Amniotic epithelial cell (primary cell): ENCODE results near the gene WDFY2.

Source experiments
- DNase-seq: peaks from one replicate; pipeline ENCODE4 v3.0.0-alpha.2; 2010; ENCODE audit warnings: low read depth

The WDFY2 gene

GRCh38 chr13:51739027-51739764 lies 154.9 kb downstream of the WDFY2 start:
- DNase-seq = no peak

DNA sequence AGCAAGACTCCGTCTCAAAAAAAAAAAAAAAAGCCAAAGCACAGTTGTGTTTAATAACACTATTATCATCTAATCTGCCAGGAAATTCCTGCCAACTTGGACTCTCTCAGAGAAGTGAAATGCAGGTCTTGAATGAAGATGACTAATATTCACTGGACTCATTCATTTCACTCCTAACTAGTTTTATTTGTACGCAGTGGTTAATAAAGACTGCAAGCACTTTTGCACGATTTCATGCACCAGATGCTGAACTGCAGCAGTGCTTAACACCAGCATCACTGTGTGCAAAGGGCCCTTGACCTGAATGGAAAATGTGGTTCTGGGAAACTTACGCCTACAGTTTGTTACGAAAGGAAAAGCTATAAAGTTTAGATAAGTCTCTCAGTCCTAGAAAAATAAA lies 156.4 kb downstream of the WDFY2 start:
- DNase-seq = peak; percentile 67

DNA sequence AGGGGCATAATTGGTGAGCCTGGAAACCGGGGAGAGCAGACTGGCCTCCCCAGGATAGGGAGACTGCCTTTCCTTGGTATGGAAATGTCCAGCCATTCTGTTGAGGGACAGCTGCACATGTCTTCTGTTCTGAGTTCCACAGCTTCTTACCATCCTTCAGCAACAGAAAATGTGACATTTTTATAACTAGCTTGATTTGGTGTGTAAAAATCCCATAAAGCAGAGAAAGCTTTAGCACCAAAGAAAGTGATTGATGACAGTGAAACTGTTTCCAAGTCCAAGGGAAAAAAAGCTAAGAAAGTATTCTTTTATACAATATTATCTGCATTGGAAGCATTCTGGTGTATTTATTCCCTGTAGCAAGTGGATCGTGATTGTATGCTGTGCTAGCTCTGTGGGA lies 157.8 kb downstream of the WDFY2 start:
- DNase-seq = no peak

GRCh38 chr13:51742611-51743010 lies 158.3 kb downstream of the WDFY2 start:
- no peak for DNase-seq

DNA sequence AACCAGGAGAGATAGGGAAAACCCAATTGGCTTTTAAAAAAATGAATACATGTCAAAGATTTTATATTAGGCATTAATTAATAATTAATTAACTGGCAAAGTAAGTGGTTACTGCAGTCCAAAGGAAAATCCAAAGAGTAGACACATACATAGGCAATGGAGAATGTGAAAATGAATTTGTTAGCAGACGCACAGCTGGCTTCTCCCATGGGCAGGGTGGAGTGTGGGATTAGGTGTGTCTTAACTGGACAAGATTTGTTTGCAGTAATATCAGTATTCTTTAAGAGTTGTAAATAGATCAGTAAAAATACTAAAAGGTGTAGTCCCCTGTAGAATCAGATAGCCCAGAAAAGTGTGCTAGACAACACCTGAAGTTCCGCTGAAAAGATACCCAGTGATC lies 161.0 kb downstream of the WDFY2 start:
- no peak for DNase-seq

GRCh38 chr13:51746802-51747201 lies 162.5 kb downstream of the WDFY2 start:
- no peak for DNase-seq

- DNase-seq = no peak
Measured at GRCh38 chr13:51747438-51748434, 163.5 kb downstream of the WDFY2 start.

DNA sequence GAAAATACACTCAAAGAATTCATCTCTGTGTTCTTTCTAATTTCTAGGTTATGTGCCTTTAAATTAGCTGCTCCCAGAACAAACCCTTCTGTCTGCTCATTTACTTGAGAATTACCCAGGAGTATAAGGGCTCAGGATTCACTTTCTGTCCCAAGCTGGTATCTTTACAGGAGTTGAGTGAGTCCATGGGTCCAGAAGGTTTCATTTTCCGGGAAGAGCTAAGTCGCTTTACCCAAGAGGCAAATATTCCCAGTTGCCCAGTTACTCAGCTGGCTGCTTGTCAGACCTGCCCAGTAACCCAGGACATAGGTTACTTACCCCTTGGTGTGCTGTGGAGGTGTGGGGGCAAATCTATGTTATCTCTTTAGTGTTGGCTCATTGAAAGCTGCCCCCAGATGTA lies 172.4 kb downstream of the WDFY2 start:
- DNase-seq = no peak

DNA sequence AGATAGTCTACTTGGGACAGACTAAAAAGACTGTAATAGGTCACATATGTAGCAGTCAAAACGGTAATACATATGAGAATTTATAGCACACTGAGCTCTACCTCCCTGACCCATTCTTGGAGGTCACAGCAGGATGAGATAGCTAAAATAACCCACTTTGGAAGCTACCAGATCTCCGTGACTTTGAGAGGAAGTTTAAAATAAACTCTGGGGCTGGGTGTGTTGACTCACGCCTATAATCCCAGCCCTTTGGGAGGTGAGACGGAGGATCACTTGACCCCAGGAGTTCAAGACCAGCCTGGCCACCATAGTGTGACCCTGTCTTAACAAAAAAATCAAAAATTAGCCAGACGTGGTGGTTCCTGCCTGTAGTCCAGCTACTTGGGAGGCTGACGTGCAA lies 174.4 kb downstream of the WDFY2 start:
- no peak for DNase-seq

GRCh38 chr13:51759240-51759639 lies 175.0 kb downstream of the WDFY2 start:
- DNase-seq = peak; percentile 37

- DNase-seq = no peak
Measured at GRCh38 chr13:51760592-51760991, 176.3 kb downstream of the WDFY2 start.

- no peak for DNase-seq
Measured at GRCh38 chr13:51761643-51762350, 177.5 kb downstream of the WDFY2 start.

DNA sequence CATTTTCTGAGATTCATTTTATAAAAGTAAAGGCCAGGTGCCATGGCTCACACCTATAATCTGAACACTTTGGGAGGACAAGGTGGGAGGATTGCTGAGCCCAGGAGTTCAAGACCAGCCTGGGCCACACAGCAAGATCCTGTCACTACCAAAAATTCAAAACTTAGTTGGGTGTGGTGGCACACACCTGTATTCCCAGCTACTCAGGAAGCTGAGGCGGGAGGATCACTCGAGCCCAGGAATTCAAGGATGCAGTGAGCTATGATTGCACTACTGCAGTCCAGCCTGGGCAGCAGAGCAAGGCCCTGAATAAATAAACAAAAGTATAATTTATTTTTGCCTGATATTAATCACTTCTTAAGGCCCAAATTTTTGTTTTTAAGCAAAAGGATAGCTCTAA lies 179.2 kb downstream of the WDFY2 start:
- DNase-seq = no peak

DNA sequence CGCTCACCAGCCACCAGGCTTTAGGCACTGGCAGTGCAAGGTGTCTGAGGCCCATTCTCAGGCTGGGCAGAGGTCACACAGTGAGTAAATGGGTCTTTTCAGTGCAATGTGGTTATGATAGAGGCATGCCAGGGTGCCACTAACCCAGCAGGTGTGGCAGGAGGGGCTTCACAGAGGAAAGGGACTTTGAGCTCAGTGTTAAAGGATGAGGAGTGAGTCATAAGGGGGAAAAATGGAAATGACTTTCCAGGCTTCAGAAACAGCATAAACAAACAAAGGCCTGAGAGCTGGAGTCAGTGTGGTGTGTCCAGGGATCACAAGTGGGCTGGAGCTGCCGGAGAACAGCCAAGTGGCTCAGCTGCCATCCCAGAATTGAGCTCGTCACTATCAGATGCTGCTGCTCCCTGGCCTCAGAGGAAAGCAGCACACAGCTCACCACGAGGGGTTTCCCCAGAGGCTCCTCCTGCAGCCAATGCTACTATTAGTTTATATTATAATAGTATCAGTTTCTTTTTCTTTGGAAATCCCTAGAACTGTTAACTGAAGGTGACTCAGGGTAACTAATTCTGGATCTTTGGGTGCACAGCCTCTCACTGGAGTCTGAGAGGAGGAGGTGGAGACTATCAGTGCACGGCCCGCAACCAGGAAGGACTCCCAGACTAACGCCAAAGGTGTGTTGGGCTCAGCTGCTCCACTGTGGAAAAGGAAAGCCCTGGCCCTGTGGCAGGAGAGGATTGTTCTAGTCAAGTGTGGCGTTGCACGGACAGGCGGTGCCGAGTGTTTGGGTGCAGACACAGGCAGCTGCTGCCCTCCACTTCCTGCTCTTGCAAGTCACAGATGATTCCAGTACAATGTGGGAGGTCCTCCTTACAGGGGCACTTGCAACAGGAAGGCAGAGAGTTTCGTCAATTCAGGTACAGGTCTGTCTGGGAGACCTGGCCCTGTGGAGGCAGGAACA lies 180.2 kb downstream of the WDFY2 start:
- DNase-seq = peak; percentile 53

GRCh38 chr13:51765142-51765515 lies 180.9 kb downstream of the WDFY2 start:
- DNase-seq = peak; percentile 21

DNA sequence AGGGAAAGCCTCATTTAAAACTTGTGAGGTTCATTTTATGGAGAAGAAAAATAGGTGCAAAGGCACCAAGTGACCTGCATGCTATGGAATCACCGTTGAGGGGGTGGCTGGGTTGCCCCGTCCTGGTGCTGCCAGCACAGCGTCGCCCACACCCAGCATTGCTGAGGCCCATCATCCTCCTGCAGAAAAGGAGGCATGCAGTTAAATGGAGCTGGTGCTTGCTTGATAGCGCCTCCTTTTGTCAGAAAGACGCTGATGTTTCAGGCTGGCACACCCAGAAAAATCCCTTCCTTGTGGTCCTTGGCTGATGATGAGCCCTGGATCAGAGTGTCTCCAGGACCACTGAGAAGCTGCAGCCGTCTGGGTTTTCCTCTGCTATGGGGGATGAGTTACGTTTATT lies 182.8 kb downstream of the WDFY2 start:
- no peak for DNase-seq

- no peak for DNase-seq
Measured at GRCh38 chr13:51768378-51768921, 184.2 kb downstream of the WDFY2 start.

DNA sequence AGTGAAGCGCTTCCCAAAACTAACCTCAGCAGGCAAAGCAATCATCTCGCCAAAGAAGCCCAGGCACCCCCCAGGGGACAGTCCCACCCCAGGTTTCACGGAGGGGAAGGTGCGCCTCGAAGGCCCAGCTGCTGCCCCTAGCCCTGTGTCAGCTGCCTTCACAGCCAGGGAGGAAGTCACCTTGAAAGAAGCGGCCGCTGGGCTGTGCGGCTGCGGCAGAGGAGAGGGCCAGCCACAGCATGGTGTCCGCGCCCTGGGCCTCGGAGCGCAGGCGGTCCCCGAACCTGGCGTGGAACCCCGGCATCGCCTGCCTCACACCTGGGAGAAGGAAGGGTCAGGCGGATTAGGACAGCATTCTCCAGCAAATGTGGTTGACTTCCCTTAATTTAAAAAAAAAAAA lies 184.7 kb downstream of the WDFY2 start:
- no peak for DNase-seq

DNA sequence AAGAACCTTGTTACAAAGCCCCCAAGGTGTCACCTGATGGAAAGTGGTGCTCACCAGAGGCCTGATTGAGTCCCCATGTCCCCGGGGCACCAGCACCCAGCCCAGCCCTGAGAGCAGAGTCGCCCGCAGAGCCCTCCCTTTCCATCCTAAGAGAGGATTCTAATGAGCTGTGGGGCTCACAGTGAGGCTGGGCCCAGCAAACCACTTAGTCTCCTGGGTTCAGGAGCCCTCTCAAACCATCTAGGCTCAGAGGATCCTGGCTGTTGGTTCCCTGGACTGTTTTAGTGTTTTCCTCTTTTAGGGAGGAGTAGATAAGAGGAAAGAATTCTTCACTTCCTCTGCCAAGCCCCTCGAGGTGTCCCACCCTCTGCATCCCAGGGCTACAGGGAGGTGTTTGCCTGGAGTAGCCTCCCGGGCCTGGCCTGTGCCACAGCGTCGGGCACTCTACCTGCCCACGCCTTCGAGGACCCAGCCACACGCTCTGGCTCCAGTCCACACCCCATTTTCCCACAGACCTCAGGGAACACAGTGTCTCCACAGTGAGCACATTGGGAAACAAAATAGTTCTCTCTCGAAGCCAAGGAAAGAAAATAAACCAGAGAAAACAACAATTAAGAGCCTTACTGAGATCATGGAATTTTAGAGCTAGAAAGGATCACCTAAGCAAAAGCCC lies 185.3 kb downstream of the WDFY2 start:
- peak; percentile 66 for DNase-seq

DNA sequence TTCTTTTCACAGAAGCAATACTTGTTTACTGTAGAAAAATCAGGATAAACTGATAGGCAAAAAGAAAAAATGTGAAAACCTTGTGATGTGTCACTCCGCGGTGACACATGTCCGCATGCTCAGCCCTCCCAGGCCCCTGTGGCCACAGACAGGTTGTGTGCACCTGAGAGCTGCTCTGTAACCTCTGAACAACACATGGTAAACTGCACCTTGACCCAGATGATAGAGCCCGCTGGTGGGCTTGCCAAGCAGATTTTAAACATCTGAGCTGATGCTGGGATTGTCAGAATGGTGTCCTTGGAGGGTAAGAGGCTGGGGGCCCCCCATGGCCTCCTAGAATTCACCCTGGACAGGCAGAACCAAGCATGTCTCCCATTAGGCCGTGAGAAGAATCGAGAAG lies 185.9 kb downstream of the WDFY2 start:
- DNase-seq = no peak
